ENCODE measurements around the gene SLC7A11.

DNA sequence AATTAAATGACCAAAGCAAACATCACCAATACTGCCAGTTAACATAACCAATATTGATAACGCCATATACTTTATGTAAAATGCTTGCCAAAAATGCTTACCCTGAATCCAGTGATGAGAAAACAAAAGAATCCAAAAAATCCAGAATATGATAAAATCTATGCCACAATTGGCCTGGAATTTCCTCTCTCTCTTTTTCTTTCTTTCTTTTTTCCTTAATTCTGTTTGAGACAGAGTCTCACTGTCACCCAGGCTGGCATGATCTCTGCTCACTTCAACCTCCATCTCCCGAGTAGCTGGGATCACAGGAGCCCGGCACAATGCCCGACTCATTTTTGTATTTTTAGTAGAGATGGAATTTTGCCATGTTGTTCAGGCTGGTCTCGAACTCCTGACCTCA, 9.8 kb upstream of the SLC7A11 start:
- TF ChIP-seq CTCF (IDR thresholded peaks at IDR 0.05) (no peak), ATF6 (CRISPR knock-in tag; IDR thresholded peaks at IDR 0.05) (no peak), ZNF317 (CRISPR knock-in tag; IDR thresholded peaks at IDR 0.05; ENCODE audit: borderline replicate concordance, low read depth) (no peak), GRHL2 (CRISPR knock-in tag; IDR thresholded peaks at IDR 0.05; ENCODE audit: insufficient replicate concordance, severe bottlenecking) (no peak), ESRRA (CRISPR knock-in tag; IDR thresholded peaks at IDR 0.05; ENCODE audit: borderline replicate concordance) (no peak)
- TF ChIP-seq, protein P1, sequence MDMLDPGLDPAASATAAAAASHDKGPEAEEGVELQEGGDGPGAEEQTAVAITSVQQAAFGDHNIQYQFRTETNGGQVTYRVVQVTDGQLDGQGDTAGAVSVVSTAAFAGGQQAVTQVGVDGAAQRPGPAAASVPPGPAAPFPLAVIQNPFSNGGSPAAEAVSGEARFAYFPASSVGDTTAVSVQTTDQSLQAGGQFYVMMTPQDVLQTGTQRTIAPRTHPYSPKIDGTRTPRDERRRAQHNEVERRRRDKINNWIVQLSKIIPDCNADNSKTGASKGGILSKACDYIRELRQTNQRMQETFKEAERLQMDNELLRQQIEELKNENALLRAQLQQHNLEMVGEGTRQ (CRISPR knock-in tag; IDR thresholded peaks at IDR 0.05), result no peak
- TF ChIP-seq, protein P2, sequence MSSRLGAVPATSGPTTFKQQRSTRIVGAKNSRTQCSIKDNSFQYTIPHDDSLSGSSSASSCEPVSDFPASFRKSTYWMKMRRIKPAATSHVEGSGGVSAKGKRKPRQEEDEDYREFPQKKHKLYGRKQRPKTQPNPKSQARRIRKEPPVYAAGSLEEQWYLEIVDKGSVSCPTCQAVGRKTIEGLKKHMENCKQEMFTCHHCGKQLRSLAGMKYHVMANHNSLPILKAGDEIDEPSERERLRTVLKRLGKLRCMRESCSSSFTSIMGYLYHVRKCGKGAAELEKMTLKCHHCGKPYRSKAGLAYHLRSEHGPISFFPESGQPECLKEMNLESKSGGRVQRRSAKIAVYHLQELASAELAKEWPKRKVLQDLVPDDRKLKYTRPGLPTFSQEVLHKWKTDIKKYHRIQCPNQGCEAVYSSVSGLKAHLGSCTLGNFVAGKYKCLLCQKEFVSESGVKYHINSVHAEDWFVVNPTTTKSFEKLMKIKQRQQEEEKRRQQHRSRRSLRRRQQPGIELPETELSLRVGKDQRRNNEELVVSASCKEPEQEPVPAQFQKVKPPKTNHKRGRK (CRISPR knock-in tag; IDR thresholded peaks at IDR 0.05; ENCODE audit: borderline replicate concordance), result no peak
- TF ChIP-seq, protein P3, sequence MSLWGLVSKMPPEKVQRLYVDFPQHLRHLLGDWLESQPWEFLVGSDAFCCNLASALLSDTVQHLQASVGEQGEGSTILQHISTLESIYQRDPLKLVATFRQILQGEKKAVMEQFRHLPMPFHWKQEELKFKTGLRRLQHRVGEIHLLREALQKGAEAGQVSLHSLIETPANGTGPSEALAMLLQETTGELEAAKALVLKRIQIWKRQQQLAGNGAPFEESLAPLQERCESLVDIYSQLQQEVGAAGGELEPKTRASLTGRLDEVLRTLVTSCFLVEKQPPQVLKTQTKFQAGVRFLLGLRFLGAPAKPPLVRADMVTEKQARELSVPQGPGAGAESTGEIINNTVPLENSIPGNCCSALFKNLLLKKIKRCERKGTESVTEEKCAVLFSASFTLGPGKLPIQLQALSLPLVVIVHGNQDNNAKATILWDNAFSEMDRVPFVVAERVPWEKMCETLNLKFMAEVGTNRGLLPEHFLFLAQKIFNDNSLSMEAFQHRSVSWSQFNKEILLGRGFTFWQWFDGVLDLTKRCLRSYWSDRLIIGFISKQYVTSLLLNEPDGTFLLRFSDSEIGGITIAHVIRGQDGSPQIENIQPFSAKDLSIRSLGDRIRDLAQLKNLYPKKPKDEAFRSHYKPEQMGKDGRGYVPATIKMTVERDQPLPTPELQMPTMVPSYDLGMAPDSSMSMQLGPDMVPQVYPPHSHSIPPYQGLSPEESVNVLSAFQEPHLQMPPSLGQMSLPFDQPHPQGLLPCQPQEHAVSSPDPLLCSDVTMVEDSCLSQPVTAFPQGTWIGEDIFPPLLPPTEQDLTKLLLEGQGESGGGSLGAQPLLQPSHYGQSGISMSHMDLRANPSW (CRISPR knock-in tag; conservative IDR thresholded peaks at IDR 0.05; ENCODE audit: low read depth), result no peak
- TF ChIP-seq, protein P4, sequence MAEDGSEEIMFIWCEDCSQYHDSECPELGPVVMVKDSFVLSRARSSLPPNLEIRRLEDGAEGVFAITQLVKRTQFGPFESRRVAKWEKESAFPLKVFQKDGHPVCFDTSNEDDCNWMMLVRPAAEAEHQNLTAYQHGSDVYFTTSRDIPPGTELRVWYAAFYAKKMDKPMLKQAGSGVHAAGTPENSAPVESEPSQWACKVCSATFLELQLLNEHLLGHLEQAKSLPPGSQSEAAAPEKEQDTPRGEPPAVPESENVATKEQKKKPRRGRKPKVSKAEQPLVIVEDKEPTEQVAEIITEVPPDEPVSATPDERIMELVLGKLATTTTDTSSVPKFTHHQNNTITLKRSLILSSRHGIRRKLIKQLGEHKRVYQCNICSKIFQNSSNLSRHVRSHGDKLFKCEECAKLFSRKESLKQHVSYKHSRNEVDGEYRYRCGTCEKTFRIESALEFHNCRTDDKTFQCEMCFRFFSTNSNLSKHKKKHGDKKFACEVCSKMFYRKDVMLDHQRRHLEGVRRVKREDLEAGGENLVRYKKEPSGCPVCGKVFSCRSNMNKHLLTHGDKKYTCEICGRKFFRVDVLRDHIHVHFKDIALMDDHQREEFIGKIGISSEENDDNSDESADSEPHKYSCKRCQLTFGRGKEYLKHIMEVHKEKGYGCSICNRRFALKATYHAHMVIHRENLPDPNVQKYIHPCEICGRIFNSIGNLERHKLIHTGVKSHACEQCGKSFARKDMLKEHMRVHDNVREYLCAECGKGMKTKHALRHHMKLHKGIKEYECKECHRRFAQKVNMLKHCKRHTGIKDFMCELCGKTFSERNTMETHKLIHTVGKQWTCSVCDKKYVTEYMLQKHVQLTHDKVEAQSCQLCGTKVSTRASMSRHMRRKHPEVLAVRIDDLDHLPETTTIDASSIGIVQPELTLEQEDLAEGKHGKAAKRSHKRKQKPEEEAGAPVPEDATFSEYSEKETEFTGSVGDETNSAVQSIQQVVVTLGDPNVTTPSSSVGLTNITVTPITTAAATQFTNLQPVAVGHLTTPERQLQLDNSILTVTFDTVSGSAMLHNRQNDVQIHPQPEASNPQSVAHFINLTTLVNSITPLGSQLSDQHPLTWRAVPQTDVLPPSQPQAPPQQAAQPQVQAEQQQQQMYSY (CRISPR knock-in tag; IDR thresholded peaks at IDR 0.05), result no peak

All from WTC11 (cell line).